Stimulated activated CD8-positive, alpha-beta memory T cell treated with anti-CD3 and anti-CD28 coated beads, Interleukin-2, amount 100 ng/mL, for 48 hours (primary cell): ENCODE data around the gene TOM1L2.

Source experiments
- DNase-seq, 2 donors: peaks; one replicate each; pipeline ENCODE4 v3.0.0-alpha.2; 2020; ENCODE audit warnings: low read depth in 2 of 2

Gene TOM1L2

DNA sequence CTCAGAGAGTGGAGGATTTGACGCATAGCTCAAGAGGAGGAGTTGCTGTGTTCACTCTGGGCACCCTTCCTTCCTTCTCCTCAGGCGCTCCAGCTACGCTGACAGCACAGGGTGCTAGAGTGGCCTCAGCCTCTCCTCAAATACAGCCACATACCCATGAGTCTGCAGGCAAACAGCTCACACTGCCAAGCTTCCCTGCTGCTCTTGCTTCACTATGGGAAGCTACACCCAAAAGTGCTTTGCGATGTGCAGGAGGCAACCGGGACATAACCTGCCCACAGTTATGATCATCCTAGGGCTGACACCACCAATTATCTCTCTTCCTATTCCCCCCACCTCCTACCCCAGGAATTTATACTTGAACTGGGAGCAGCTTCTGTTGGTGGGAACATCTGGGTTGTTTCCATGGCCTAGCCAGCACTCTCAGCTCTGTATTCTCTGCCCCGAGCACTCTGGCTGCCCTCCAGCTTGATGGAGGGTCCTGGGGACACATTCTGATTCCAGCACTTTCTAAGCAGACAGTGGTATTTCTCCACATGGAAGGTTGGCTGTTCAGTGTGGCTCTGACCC, 95.2 kb downstream of the TOM1L2 start:
- DNase-seq = no peak

DNA sequence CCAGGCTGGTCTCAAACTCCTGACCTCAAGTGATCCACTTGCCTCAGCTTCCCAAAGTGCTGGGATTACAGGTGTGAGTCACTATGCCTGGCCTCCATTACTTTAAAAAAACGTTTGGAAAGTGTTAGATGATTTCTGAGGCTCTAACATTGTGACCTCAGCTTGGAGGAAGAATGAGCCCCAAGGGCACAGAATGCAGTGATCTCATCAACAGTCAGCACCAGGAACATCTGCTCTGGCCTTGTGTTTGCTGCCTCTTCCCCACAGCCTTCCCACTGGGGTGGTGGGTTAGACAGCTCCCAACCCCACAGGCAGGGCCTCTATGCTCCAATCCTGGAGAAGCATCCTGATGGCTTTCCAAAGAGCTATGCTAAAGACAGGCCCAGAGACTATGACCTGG, 97.7 kb downstream of the TOM1L2 start:
- no peak for DNase-seq

DNA sequence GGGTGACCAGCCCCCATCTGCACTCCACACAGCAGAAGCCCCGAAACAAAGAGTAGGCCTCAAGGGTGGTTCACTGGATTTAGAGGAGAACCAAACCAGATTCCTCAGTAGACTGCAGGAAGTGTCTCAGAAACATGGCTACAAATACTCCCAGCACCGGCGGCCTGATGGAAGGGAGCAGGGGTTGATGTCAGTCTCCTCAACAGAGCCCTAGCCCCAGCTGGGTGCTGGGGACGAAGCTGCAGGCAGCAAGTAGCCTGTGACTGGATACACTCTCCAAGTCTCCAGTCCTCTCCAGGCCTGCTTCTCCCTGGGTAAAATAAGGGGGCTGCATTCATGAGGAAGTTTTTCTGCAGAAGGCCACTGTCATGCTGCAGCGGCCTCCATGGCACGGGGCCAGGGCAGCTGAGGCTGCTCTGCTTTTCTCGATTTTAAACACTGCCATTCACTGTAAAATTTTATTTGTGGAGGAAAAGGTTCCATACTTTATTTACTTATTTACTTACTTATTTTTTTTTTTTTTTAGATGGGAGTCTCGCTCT, 98.7 kb downstream of the TOM1L2 start:
- DNase-seq = no peak

DNA sequence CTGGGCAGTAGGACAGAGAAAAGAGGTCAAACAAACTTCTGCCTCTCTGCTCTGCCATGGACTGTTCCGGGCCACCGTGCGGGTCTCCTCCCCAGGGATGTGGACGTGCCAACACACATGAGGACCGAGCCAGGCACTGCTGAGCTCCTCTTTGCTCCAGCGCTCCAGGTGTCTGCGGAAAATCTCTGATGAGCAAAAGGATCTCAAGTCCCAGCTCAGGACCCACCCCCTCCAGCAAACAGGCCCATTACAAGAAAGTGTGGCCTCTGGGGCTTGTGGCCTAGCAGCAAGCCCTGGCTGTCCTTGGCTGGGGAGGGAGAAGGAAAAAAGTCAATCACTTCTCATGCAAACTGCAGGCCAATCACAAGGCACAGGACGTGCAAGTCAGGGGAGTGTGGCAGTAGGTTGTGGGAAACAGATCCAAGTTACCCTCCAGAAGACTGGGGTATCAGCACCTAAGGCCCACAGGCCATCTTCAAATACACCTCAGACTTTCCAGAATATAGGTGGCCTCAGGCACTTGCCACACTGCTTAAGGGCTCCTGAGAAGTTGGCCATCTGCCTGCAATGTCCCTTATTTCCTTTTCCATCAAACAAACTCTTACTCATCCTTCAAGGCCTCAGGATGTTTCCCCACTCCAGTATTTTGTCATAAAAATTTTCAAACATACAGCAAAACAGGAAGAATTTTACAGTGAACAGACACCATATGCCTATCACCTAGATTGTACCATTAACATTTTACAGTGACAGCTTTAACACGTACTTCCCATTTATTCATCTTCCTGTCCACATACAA, 99.5 kb downstream of the TOM1L2 start:
- DNase-seq = no peak

DNA sequence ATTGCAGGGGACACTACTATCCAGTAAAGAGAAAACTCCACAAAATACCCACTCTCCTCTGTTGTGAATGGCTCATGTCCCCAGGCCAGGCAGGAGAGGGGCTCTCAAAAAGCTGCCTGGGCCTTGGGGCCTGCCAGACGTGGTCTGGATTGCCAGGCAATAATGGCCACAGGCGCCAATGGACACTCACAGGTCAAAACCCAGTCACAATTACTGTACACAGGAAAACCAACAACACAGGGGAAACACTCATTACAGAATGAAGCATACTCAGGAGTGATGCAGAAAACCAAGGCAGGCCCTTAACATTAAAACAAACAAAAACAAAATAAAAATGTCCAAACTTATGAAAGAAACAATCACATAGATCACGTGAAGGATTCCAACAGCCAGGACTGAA, 100.3 kb downstream of the TOM1L2 start:
- DNase-seq = no peak

DNA sequence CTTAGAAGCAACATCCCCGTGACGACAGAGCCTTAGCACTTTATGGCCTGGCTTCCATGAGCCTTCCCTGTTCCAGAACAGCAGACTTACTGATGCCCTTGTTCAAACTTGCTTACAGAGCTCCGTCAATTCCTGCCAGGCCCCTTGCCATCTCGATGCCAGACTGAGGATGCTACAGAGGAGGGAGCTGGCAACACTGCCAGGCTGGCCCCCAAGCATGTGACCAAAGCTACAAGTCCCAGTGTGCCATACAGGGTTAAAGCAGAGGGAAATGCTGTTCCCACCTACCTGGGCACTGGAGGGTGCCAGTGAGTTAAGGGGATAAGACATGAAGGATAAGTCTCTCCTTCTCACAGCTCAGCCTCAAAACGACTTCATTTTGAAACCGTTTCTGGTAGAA, 102.0 kb downstream of the TOM1L2 start:
- DNase-seq = no peak

DNA sequence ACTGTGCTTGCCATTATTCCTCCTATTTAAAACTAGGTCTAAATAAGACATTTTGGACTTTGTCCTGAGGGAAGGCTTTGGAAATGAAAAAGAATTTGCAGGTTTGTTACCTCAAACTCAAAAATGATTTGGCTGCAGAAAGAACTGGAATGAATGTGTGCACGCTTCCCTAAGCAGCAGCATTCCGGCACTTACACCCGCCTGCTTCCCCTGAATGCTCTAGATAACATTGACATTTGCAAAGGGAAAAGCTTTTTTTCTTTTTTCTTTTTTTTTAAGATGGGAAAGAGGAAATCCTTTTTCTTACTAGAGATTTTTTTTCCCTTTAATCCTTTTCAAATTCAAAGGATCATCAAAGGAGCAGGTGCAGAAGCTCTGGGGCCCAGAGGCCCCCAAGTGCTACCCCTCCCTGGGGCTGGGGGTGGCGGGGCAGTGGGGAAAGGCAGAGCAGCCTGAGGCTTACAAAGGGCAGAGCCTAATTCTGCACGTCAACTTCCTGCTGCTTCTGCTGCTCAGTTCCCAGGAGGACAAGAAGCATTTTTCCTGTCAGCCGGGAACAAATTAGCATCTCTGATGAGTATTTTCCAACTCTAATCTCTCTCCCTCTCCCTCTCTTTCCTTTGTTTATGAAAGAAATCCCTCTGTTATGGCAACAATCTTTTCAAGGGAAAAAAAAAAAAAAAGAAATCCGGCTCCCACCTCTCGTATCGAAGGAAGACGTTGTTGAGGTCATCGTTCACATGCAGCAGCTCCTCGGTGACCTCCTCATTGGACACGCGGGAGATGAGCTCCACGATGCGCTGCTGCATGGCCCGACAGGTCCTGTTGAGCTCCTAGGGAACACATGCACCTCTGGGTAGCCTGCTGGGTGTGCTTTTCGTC, 103.3 kb downstream of the TOM1L2 start:
- no peak for DNase-seq

DNA sequence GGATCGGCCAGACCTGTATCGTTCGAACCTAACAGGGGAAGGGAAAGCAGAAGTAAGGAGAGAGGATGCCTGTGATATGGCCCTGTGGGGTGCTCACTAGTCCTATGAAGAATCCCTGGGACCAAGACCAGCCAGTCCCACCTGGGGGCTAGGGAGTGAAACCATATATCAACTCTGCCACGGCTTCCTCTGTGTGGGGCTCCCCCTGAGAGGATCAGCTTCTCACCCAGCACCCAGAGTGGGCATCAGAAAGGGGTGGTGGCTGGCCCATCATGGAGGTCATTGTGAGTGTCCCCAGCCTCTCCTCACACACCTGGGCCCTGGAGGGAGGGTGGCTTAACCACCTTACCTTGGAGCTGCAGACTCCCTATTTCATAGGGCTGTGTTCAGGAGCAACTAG, 105.3 kb downstream of the TOM1L2 start:
- no peak for DNase-seq

DNA sequence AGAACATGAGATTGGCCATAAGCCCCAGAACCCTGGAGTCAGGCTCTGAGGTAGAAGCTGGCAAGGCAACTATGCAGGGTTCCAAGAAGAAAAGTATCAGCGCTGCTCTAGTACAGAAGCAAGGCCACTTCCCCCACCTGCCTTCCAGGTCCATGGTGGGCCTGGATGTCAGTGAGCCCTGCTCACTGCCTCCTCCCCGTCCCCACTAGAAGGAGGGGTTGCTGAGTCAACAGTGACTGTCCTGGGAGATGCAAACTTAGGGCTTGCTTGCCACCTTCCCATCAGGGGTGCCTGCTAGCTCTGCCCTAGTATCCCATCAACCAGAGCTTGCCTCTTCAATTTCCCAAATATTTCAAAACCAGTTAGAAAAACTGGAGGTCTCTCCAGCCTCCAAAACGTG, 105.8 kb downstream of the TOM1L2 start:
- DNase-seq = no peak

DNA sequence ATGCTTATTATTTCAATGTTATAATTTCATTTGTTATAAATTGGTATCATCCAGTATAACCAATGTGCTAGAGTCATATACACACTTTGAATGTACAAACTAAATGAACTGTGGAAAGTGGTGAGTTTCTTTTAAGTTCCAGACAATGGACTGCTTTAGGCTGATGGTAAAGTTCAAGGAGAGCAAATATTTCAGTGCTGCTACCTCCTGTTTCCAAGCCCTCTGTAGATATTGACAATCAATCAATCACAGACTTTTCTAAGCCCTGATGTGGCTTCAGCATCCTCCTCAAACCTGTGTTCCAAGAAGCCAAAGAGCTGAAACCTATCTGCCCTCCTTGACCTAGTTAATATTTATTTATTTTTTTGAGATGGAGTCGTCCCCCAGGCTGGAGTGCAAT, 107.2 kb downstream of the TOM1L2 start:
- DNase-seq = no peak

DNA sequence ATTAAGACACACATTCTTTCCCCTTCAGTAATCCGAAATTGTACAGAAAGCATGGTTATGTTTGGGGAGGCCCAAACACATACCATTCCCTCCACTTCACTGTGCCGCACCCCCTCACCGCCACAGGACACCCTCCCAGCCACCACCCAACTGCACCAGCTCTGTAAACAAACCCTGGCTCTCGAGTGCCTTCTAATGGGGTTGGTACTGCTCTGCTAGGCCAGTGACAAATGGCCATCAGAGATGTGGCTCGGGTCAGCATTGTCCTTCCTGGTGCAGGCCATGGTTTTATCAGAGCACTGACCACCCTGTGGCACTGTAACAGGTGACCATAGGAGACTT, 111.5 kb downstream of the TOM1L2 start:
- no peak for DNase-seq

DNA sequence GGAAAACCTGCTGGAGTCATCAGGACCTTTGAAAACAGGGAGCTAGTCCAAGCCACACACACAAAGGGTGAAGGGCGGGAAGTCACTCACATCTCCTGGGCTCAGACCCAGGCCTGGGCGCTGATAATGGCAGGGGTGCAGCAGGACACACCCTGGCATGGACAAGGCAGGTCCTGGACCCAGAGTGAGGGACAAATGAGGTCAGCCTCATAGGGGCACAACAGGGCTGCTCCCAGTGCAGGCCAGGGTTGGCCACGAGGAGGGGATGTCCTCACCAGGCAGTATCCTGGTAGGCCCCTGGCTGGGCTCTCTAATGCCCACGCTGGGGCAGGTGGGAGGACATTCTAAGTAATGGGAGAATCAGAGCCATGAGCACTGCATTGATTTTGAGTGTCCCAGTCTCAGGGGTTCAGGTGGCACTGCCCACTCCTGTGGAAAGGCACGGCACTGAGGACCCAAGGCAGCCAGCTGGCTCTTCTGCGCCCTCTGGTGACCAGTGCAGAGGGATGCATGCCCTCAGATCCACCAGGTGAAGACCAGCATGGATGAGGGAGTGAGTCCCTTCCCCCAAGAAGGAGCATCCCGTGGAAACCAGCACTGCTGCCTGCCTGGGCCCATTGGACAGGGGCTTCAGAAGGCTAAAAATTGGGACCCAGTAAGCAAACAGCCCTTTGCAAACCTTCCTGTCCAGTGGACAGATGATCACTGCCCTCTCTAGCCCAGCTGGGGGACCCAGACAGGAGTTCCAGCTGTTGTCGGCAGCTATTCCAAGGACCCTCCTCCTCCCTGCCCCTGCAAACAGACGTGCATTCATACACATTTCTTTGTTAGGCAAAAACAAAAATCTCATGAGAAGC, 112.1 kb downstream of the TOM1L2 start:
- DNase-seq = peak in 1 of 2 donors; percentile 45

DNA sequence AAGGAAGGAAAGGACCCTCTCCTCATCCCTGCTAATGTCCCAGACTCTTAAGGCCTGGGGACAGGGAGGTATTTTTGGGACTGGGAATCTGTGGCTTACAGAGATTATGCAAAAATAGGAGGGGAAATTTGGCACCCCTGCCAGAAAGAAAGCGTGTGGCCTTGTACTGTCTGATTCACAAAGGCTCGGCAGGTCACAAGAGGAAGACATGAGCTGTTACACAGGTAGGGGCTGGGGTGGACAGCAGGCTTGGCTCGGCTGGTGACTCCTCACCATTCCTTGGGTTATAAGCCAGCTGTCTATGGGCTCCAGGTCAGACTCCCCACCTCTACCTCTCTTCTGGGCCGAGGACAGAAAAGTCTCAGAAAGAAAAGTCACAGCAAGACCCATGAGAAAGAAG, 114.7 kb downstream of the TOM1L2 start:
- DNase-seq = no peak

DNA sequence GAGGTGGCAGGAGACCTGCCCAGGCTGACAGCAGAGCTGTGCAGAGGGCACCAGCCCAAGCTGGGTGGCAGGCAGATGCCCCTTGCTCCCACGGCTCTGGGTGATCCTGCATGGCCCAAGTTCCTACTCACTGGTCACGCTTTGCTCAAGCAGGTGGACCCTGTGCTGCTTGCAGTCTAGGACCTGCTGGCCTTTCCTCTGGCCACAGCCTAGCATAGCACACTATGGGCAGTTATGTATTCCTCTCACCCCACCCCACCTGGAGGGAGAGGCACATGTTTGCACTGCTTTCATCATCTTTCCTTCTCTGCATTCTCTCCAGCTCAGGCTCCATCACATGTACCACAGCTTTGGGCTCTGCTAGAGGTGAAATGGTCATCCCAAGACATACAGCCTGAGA, 115.8 kb downstream of the TOM1L2 start:
- DNase-seq = no peak

DNA sequence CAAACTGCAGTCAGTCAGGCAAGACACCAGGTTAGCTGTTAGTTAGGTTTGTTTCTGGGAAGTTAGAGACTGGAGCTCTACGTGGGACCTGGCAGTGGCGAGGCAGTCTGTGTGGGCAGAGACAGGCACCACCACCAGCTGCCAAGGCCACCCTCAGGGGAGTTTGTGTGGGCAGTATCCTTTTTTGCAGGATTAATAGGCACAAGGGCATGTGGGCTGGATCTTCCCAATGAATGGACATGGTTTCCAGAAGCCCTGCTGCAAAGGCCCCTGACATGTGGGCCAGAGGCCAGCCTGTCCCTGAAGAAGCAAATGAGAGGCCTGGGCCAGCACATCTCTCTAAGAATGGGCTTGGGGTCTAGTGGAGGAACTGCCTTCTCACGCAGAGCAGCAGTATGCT, 116.2 kb downstream of the TOM1L2 start:
- DNase-seq = no peak

DNA sequence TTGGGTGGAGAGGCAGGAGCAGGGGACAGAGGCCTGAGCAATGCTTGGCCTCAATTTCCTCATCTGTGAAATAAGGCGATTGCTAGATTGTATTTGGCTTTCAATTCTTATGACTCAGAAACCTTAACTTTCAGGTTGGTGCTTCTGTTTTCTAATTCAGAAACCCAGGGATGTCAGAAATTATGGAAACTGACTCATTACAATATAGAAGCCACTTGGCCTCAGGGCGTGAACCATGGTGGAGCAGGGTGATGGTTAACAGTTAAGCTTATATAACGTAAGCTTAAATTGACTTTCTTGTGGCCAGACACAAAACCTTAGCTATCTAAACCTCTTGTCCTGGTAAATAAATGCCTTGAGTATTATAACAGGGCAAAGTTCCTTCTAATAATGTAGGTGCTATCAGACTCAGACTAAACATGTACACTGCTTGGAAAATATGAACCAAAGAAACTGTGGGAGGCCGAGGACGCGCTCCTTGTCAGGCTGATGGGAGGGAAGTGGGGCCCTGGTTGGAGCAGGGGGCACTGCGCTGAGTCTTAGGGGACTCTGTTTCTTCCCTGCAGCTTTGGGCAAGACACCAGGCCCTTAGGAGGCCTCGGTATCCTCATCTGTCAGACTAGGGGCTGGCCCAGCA, 118.3 kb downstream of the TOM1L2 start:
- DNase-seq = no peak

DNA sequence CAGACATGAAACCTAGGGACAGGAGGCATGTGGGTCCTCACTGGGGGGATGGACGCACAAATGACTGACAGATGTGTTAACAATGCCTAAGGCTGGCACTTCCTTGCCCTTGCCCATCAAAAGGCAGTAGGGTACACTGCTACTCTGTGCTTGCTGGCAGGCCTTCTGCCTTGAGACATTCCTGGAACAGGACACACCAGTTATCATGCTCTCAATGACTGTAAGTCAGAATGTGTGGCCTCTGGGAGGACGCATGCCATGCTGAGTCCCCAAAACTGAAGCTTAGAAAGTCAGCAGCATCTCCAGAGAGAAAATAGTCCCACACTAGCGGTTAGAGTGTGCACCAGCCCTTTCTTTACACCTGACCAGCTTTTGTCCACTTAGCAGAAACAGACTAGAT, 119.3 kb downstream of the TOM1L2 start:
- no peak for DNase-seq

DNA sequence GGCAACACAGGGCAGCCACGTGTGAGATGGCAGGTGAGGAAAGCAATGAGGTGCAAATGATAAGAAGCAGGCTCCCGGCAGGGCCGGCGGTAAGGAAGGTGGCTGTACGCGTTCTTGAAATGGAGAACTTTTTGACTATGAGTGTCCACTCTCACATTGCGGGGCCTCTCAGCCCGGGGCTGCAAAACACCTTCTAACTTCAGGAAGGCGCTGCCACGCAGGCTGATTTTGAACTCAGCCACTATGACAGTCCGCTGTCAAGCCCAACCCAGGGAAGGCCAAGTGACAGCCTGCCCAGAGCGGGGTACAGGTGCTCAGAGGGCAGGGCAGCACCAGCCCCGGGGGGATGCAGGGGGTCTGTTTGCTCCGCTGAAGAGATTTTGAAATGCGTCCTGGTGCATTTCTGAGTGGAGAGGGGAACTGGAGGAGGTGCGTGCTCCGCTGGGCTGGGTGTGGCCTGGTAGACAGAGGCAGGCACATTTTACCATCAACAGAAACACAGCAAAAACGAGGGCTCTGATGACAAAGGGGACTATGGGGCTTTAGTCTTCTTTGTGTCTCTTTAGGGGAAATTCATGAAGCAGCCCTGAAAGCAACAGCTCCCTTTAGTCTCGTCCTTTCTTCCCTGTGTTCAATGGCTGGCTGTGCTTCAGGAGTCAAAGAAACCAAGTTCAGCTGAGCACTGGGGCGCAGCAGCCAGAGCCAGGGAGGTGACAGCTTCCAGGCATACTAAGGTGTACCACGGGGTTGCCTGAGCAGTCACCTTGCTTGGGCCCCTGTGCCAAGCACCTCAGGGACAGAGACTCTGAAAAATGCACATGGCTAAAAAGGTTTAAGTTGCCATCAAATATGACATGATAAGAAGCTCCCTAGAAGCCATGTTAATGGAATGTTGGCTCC, 120.8 kb downstream of the TOM1L2 start:
- DNase-seq = no peak

DNA sequence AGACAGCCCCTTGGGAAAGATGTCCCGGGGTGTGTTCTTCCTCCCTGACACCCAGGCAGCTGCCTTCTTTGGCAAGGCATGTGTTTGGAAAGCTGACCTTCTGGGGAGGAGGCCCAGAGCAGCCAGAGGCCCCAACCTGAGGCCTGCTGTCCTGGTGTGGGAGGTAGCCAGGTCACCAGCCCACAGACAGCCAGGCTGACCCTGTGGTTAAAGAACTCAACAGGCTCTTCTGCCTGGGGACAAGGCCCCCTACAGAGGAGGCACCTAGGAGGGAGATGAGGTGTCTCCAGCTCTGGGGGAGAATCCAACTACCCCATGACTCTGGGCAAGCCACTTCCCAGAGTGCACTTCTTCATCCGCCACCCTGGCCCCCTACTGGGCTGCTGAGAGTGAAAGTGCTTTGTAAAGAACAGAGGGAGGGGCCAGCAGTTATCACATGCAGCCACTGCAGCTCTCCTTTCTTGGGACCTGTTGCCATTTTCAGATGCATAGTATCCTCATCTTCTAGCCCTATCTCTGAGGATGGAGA, 122.3 kb downstream of the TOM1L2 start:
- DNase-seq = peak in 1 of 2 donors; percentile 68
